ENCODE measurements around the gene MAD1L1.

Gene MAD1L1

DNA sequence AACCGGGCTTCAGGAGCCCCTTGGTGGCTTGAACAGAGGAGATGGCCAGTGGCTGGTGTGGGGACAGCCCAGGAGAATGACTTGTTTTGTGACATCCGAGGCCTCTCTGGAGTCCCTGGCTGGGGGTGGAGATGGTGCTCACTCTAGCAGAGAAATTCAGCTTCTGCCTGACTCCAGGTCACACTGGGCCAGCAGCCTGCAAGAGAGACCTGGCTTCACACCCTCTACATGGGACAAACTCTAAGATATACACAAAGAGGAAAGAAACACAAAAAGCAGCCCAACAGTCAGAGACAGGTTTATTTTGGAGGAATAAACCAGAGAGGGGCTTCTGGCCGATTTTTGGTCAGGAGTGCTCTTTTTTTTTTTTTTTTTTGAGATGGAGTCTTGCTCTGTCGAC, 429.8 kb downstream of the MAD1L1 start:
- Histone ChIP-seq H3K79me2 (ENCODE audit: insufficient read depth, low read length) (no peaks in the 10 kb centered on the region), H3K9me3 (ENCODE audit: insufficient read depth, low read length) (no peaks in the 10 kb centered on the region), H3K27me3 (ENCODE audit: low read length) (no peaks in the 10 kb centered on the region), H4K20me1 (ENCODE audit: low read depth, low read length) (no peaks in the 10 kb centered on the region), H3K27ac (ENCODE audit: low read depth, low read length) (no peak overlapping the region), H3K36me3 (ENCODE audit: low read length) (no peaks in the 10 kb centered on the region), H3K4me2 (ENCODE audit: low read depth, low read length, poor library complexity, severe bottlenecking) (no peak overlapping the region), H3K9ac (ENCODE audit: low read length) (no peak overlapping the region), H3K4me3 (ENCODE audit: insufficient read depth, low read length, poor library complexity, severe bottlenecking) (no peak overlapping the region), H3K9me2 (replicated peaks; ENCODE audit: insufficient read depth, low read length) (no peaks in the 10 kb centered on the region), H2AFZ (ENCODE audit: low read depth, low read length, severe bottlenecking) (no peak overlapping the region), H3F3A (ENCODE audit: insufficient read depth) (no peaks in the 10 kb centered on the region)
- no peak for TF ChIP-seq EZH2phosphoT487 (conservative IDR thresholded peaks at IDR 0.05; ENCODE audit: low read length)
- TF ChIP-seq, protein P1, sequence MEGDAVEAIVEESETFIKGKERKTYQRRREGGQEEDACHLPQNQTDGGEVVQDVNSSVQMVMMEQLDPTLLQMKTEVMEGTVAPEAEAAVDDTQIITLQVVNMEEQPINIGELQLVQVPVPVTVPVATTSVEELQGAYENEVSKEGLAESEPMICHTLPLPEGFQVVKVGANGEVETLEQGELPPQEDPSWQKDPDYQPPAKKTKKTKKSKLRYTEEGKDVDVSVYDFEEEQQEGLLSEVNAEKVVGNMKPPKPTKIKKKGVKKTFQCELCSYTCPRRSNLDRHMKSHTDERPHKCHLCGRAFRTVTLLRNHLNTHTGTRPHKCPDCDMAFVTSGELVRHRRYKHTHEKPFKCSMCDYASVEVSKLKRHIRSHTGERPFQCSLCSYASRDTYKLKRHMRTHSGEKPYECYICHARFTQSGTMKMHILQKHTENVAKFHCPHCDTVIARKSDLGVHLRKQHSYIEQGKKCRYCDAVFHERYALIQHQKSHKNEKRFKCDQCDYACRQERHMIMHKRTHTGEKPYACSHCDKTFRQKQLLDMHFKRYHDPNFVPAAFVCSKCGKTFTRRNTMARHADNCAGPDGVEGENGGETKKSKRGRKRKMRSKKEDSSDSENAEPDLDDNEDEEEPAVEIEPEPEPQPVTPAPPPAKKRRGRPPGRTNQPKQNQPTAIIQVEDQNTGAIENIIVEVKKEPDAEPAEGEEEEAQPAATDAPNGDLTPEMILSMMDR (IDR thresholded peaks at IDR 0.05; ENCODE audit: insufficient read depth, low read length, poor library complexity, severe bottlenecking) = no peak

DNA sequence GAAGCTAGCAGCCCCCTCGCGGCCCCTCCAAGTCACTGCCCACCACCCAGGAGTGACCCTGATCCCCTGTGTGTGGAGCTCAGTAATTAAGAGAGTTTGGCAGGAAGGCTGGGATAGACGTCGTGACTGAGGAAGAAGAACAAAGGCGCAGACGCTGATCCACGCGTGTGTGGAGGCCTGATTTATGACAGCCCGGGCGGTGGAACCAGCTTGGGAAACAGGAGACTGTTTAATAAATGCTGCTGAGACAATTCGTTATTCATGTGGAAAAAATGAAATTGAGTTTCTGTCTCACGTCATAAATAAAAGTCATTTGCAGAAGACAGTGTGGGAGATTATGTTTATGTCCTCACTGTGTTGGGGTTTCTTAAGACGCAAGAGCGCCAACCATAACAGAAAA, 431.8 kb downstream of the MAD1L1 start:
- Histone ChIP-seq H3K27ac (ENCODE audit: low read depth, low read length) (no peak overlapping the region), H4K20me1 (ENCODE audit: low read depth, low read length) (no peaks in the 10 kb centered on the region), H2AFZ (ENCODE audit: low read depth, low read length, severe bottlenecking) (no peak overlapping the region), H3K4me3 (ENCODE audit: insufficient read depth, low read length, poor library complexity, severe bottlenecking) (no peak overlapping the region), H3K27me3 (ENCODE audit: low read length) (no peaks in the 10 kb centered on the region), H3K36me3 (ENCODE audit: low read length) (no peaks in the 10 kb centered on the region), H3F3A (ENCODE audit: insufficient read depth) (no peaks in the 10 kb centered on the region), H3K4me2 (ENCODE audit: low read depth, low read length, poor library complexity, severe bottlenecking) (no peak overlapping the region), H3K79me2 (ENCODE audit: insufficient read depth, low read length) (no peaks in the 10 kb centered on the region), H3K9ac (ENCODE audit: low read length) (no peak overlapping the region), H3K9me2 (replicated peaks; ENCODE audit: insufficient read depth, low read length) (no peaks in the 10 kb centered on the region), H3K9me3 (ENCODE audit: insufficient read depth, low read length) (no peaks in the 10 kb centered on the region)
- TF ChIP-seq, protein P1 (IDR thresholded peaks at IDR 0.05; ENCODE audit: insufficient read depth, low read length, poor library complexity, severe bottlenecking) = no peak
- TF ChIP-seq EZH2phosphoT487 (conservative IDR thresholded peaks at IDR 0.05; ENCODE audit: low read length) = no peak

DNA sequence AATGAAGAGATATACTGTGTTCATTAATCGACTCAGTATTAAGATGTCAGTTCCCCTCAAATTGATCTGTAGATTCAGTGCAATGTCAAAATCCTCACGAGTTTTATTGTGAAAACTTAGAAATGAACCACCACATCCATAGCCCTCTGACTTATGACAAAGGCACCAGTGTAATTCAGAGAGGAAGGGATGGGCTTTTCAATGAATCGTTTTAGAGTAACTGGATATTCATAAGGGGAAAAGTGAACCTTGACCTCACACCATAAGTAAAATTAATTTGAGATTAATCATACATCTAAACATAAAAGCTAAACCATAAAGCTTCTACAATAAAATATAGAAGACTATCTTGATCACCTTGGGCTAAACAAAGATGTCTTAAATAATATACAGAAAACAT, 434.6 kb downstream of the MAD1L1 start:
- peaks cover 9% of the 10 kb centered on the region; the same call in 1 of the 2 replicates for H3K9me3 ChIP-seq (ENCODE audit: insufficient read depth, low read length)
- H3K27ac ChIP-seq (ENCODE audit: low read depth, low read length) = no peak overlapping the region
- TF ChIP-seq, protein P1 (IDR thresholded peaks at IDR 0.05; ENCODE audit: insufficient read depth, low read length, poor library complexity, severe bottlenecking) = no peak
- no peak for TF ChIP-seq EZH2phosphoT487 (conservative IDR thresholded peaks at IDR 0.05; ENCODE audit: low read length)
- peaks cover 14% of the 10 kb centered on the region; the same call in 1 of the 2 replicates for H3K27me3 ChIP-seq (ENCODE audit: low read length)
- H3F3A ChIP-seq (ENCODE audit: insufficient read depth) = no peaks in the 10 kb centered on the region
- H3K9ac ChIP-seq (ENCODE audit: low read length) = no peak overlapping the region
- no peaks in the 10 kb centered on the region for H3K9me2 ChIP-seq (replicated peaks; ENCODE audit: insufficient read depth, low read length)
- no peak overlapping the region for H2AFZ ChIP-seq (ENCODE audit: low read depth, low read length, severe bottlenecking)
- H3K4me2 ChIP-seq (ENCODE audit: low read depth, low read length, poor library complexity, severe bottlenecking) = no peak overlapping the region
- no peak overlapping the region for H3K4me3 ChIP-seq (ENCODE audit: insufficient read depth, low read length, poor library complexity, severe bottlenecking)
- H3K79me2 ChIP-seq (ENCODE audit: insufficient read depth, low read length) = no peaks in the 10 kb centered on the region
- H3K36me3 ChIP-seq (ENCODE audit: low read length) = no peaks in the 10 kb centered on the region
- H4K20me1 ChIP-seq (ENCODE audit: low read depth, low read length) = no peaks in the 10 kb centered on the region
